PC-3 (cell line): ENCODE measurements around the gene RAD51D. TPM values are rescaled to one million over a fixed set of nuclear protein-coding genes. Genes with fewer than 3 reads are reported as not detected.

ENCODE experiments used
- ATAC-seq: fragments of 200-7000 bp; cut with Tn5 transposase; 2 replicates; pipeline ENCODE4 v1.9.1; 2020; ENCODE audit warnings: mild to moderate bottlenecking, moderate library complexity
- BruUV-seq: library from RNA; stranded (reverse); fragments of 400-500 nt; replicated peaks from 2 replicates; lab custom pipeline; 2021; lab: Mats Ljungman, UMichigan
- CTCF ChIA-PET: fragments of 300-600 bp; sonication (Branson Sonifier 250); formaldehyde crosslinking; loops from one replicate; lab custom pipeline; 2022; ENCODE audit warnings: antibody characterized with exemption; lab: Charles Lee
- POLR2A ChIA-PET: fragments of 300-600 bp; sonication (Branson Sonifier 250); formaldehyde crosslinking; loops from one replicate; lab custom pipeline; 2022; ENCODE audit warnings: antibody characterized with exemption; ENCODE audit not compliant: unreplicated experiment; lab: Charles Lee
- DNase-seq: peaks from one replicate; pipeline ENCODE4 v3.0.0-alpha.2; 2015
- H2AFZ ChIP-seq: fragments of 300-600 bp; sonication (generic); 2 replicates; pipeline ENCODE4 v1.6.0; 2016; ENCODE audit warnings: antibody characterized with exemption, low read length
- H3F3A ChIP-seq: fragments of 300-600 bp; sonication (generic); one replicate; pipeline ENCODE4 v1.6.0; 2017; ENCODE audit warnings: antibody characterized with exemption, low read length, control low read depth, mild to moderate bottlenecking; ENCODE audit not compliant: unreplicated experiment
- H3K27ac ChIP-seq: fragments of 300-600 bp; sonication (generic); 2 replicates; pipeline ENCODE4 v1.5.1; 2016; ENCODE audit warnings: mild to moderate bottlenecking, low read length
- H3K27me3 ChIP-seq: fragments of 300-600 bp; sonication (generic); 2 replicates; pipeline ENCODE4 v1.6.1; 2016; ENCODE audit warnings: low read length, mixed read lengths
- H3K36me3 ChIP-seq: fragments of 300-600 bp; sonication (generic); 2 replicates; pipeline ENCODE4 v1.6.1; 2016; ENCODE audit warnings: low read depth, mixed run types, low read length, mixed read lengths
- H3K4me1 ChIP-seq: fragments of 300-600 bp; sonication (generic); 2 replicates; pipeline ENCODE4 v1.5.1; 2016; ENCODE audit warnings: low read length; ENCODE audit not compliant: insufficient read depth
- H3K4me2 ChIP-seq: fragments of 300-600 bp; sonication (generic); 2 replicates; pipeline ENCODE4 v1.6.0; 2016; ENCODE audit warnings: low read length
- H3K4me3 ChIP-seq: fragments of 300-600 bp; sonication (generic); 2 replicates; pipeline ENCODE4 v1.5.1; 2016; ENCODE audit warnings: mild to moderate bottlenecking, low read length, mixed read lengths
- H3K79me2 ChIP-seq: fragments of 300-600 bp; sonication (generic); 2 replicates; pipeline ENCODE4 v1.6.1; 2017; ENCODE audit warnings: low read length, mixed read lengths
- H3K9ac ChIP-seq: fragments of 300-600 bp; sonication (generic); 2 replicates; pipeline ENCODE4 v1.6.0; 2016; ENCODE audit warnings: mild to moderate bottlenecking, low read length
- H3K9me2 ChIP-seq: fragments of 300-600 bp; sonication (generic); replicated peaks from 2 replicates; pipeline ENCODE4 v1.6.1; 2016; ENCODE audit warnings: mixed run types, low read length, mixed read lengths
- H3K9me3 ChIP-seq: fragments of 300-600 bp; sonication (generic); 2 replicates; pipeline ENCODE4 v1.6.1; 2016; ENCODE audit warnings: low read length, mixed read lengths
- H4K20me1 ChIP-seq: fragments of 300-600 bp; sonication (generic); 2 replicates; pipeline ENCODE4 v1.6.1; 2016; ENCODE audit warnings: low read length, mixed read lengths
- EZH2 ChIP-seq: fragments of 300-600 bp; sonication (generic); IDR thresholded peaks from one replicate; pipeline ENCODE4 v1.6.1; 2017; ENCODE audit warnings: antibody characterized with exemption, mild to moderate bottlenecking, low read length; ENCODE audit not compliant: unreplicated experiment
- EZH2phosphoT487 ChIP-seq: fragments of 300-600 bp; sonication (generic); IDR thresholded peaks from 2 replicates; pipeline ENCODE4 v1.6.1; 2018; ENCODE audit warnings: mild to moderate bottlenecking, antibody characterized with exemption, low read length, borderline replicate concordance
- intact Hi-C: fragments of 100-400 bp; cut with micrococcal nuclease; formaldehyde crosslinking; loops from 2 replicates; pipeline ENCODE4 v1.9.0; 2023
- total RNA-seq: library from RNA; depleted of rRNA; stranded (reverse); fragments of >200 nt; gene quantifications from 2 replicates; pipeline ENCODE4 v1.2.3, GENCODE V29; 2014
- TF ChIP-seq, protein P1 (sequence below): fragments of 300-600 bp; sonication (generic); conservative IDR thresholded peaks from 2 replicates; pipeline ENCODE4 v1.5.1; 2017; ENCODE audit warnings: antibody characterized with exemption, low read depth, mild to moderate bottlenecking, low read length

The RAD51D gene
- total RNA-seq, 1 experiment from 2014 or later: 10.7 TPM

DNA sequence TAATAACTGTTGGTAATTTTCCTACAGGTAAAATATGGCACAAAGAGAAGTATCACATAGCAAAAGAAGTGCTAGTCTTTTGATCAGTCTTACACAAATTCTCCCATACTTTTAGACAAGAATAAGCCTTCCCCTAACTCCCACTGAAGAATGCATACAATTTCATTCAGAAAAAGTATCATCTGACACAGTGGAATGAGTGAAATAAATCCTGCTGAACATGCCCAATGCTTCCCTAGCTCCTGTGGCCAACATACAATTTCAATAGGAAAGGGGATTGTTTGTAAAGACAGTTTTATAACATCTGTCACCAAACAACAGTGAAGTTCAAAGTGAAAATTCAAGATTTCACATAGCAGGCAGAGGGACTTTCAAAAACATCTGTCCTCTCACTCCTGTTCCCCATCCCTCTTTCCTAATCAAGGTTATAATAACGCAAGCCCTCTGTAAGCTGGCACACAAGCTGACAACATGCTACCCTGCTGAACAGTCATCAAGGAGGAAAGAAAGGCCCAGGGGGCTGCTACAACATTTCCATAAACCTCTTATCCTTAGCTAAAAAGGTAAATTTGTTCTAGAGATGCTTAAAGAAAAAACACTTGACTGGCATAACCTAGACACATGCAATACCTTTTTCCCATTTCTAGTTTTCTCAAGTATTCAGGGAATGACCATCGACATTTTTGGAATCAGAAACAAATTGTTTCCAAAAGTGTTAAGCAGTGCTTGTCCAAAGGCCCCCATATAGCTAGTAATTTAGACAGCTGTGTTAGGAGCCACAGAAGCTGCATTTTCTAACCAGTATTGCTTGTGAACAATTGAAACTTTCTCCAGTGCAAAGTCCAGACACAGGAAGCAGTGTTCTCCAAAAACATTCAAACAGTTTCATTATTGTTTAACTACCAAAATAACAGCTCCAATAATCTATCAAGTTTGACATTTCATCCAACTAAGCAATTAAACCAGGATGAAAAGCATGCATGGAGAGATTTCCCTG lies 44.7 kb downstream of the RAD51D start:
- peaks cover 8% of the 10 kb centered on the region for H3K36me3 ChIP-seq
- TF ChIP-seq EZH2phosphoT487 (no peak), EZH2 (no peak)
- TF ChIP-seq, protein P1, sequence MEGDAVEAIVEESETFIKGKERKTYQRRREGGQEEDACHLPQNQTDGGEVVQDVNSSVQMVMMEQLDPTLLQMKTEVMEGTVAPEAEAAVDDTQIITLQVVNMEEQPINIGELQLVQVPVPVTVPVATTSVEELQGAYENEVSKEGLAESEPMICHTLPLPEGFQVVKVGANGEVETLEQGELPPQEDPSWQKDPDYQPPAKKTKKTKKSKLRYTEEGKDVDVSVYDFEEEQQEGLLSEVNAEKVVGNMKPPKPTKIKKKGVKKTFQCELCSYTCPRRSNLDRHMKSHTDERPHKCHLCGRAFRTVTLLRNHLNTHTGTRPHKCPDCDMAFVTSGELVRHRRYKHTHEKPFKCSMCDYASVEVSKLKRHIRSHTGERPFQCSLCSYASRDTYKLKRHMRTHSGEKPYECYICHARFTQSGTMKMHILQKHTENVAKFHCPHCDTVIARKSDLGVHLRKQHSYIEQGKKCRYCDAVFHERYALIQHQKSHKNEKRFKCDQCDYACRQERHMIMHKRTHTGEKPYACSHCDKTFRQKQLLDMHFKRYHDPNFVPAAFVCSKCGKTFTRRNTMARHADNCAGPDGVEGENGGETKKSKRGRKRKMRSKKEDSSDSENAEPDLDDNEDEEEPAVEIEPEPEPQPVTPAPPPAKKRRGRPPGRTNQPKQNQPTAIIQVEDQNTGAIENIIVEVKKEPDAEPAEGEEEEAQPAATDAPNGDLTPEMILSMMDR: no peak
- BruUV-seq: no TSS peak
- no peak overlapping the region for H2AFZ ChIP-seq
- H3K27me3 ChIP-seq: no peaks in the 10 kb centered on the region
- 0 out of 2 replicates have a peak overlapping the region, but pooled peaks have one; percentile 10 for H3K9ac ChIP-seq
- H3K9me3 ChIP-seq: no peaks in the 10 kb centered on the region
- H3K4me2 ChIP-seq: peak overlapping the region; percentile 26; the same call in 1 of the 2 replicates
- POLR2A ChIA-PET: no interaction called here
- peak overlapping the region; percentile 77 for H3K27ac ChIP-seq
- no peak overlapping the region for H3K4me3 ChIP-seq
- ATAC-seq: no peak
- CTCF ChIA-PET: no interaction called here
- intact Hi-C loops: no loop called here
- no peaks in the 10 kb centered on the region for H4K20me1 ChIP-seq
- H3K9me2 ChIP-seq: no peaks in the 10 kb centered on the region
- peaks cover 94% of the 10 kb centered on the region for H3K79me2 ChIP-seq
- DNase-seq: no peak
- peaks cover 51% of the 10 kb centered on the region for H3K4me1 ChIP-seq
- peaks cover 2% of the 10 kb centered on the region for H3F3A ChIP-seq

DNA sequence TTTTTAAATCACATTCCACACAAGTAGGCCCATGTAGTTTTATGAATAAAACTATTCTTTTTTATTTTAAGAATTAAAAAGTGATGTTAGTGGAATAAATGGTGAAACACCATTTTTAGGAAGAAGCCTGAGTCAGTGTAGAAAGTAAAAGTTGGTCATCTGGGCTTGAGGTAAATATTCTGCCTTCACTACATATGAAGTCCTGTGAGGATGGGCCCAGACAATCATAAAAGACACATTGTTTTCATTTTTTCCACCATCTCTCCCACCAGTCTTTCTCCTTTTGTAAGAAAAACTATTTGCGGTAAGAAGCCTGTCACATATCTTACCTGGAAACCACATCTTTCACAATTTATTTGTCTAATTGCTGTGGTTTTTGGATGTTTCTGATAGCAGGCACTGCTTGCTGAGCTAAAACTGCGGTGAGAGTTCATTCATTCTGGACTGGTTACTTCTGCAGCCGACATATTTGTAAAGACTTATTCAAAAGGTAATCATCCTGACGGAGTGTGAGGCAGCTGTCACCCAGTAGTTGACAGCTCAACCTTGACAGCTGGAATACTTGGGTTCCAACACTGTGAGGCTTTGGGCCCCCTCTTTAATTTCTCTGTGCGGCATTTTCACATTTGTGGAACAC lies 45.6 kb downstream of the RAD51D start:
- BruUV-seq: no TSS peak
- POLR2A ChIA-PET: no interaction called here

More for the DNA sequence above, 45.6 kb downstream of the RAD51D start:
- Histone ChIP-seq H3K27me3 (no peaks in the 10 kb centered on the region), H3K36me3 (peaks cover 10% of the 10 kb centered on the region), H3F3A (no peaks in the 10 kb centered on the region), H4K20me1 (no peaks in the 10 kb centered on the region), H3K9ac (0 out of 2 replicates have a peak overlapping the region, but pooled peaks have one; percentile 4), H3K4me2 (peak overlapping the region; percentile 26; the same call in 1 of the 2 replicates), H2AFZ (no peak overlapping the region), H3K4me3 (no peak overlapping the region), H3K9me3 (no peaks in the 10 kb centered on the region), H3K79me2 (peaks cover 98% of the 10 kb centered on the region), H3K4me1 (peaks cover 43% of the 10 kb centered on the region), H3K27ac (peak overlapping the region; percentile 77), H3K9me2 (no peaks in the 10 kb centered on the region)
- TF ChIP-seq EZH2 (no peak), EZH2phosphoT487 (no peak)
- TF ChIP-seq, protein P1: no peak
- DNase-seq (peak; percentile 41), ATAC-seq (no peak)
- CTCF ChIA-PET: no interaction called here
- intact Hi-C loops: no loop called here
